GM21367 (cell line): Measurements from ENCODE around the gene KLHDC2.
"Not testable (repeated sequence)": the region's sequence is repeated elsewhere in the genome, so short reads cannot be mapped to it uniquely, and the experiment has no call there.

ENCODE experiments used
- ATAC-seq: cut with Tn5 transposase; IDR thresholded peaks from one replicate; pipeline ENCODE4 v1.9.1; 2021; ENCODE audit not compliant: unreplicated experiment

KLHDC2 gene

GRCh38 chr14:49778421-49778820, 10.5 kb downstream of the KLHDC2 start:
- no peak for ATAC-seq

- ATAC-seq: not testable (repeated sequence)
Measured at GRCh38 chr14:49781040-49781439, 13.1 kb downstream of the KLHDC2 start.

- no peak for ATAC-seq
Measured at GRCh38 chr14:49783394-49784014, 15.6 kb downstream of the KLHDC2 start.

- no peak for ATAC-seq
Measured at GRCh38 chr14:49786315-49786714, 18.4 kb downstream of the KLHDC2 start.

- ATAC-seq: no peak
Measured at GRCh38 chr14:49792618-49793017, 24.7 kb downstream of the KLHDC2 start.

GRCh38 chr14:49796025-49796424, 28.1 kb downstream of the KLHDC2 start:
- no peak for ATAC-seq

- ATAC-seq: no peak
Measured at GRCh38 chr14:49808780-49809179, 40.8 kb downstream of the KLHDC2 start.

- not testable (repeated sequence) for ATAC-seq
Measured at GRCh38 chr14:49816118-49816517, 48.2 kb downstream of the KLHDC2 start.

- ATAC-seq: no peak
Measured at GRCh38 chr14:49816844-49817243, 48.9 kb downstream of the KLHDC2 start.

- no peak for ATAC-seq
Measured at GRCh38 chr14:49820176-49820575, 52.2 kb downstream of the KLHDC2 start.

GRCh38 chr14:49828640-49829039, 60.7 kb downstream of the KLHDC2 start:
- ATAC-seq: no peak
